GM13977 (cell line): ENCODE results near the gene NR3C1.
"Not testable (repeated sequence)": the region's sequence is repeated elsewhere in the genome, so short reads cannot be mapped to it uniquely, and the experiment has no call there.

Source experiments
- DNase-seq: peaks from one replicate; pipeline ENCODE4 v3.0.0; 2012; ENCODE audit warnings: low spot score
- in situ Hi-C: fragments of 300-500 bp; cut with MboI; formaldehyde crosslinking; loops from one replicate; pipeline ENCODE4 v1.12.0; 2022; ENCODE audit warnings: low sequenced_read_pairs, low pct_unique_long_range_greater_than_20kb, mixed read lengths, inconsistent platforms; ENCODE audit not compliant: unreplicated experiment
- TF ChIP-seq, protein P1 (sequence below): IDR thresholded peaks from 2 replicates; pipeline ENCODE4 v1.5.1; 2012; ENCODE audit warnings: mild to moderate bottlenecking, control low read depth; ENCODE audit not compliant: insufficient read depth; ENCODE audit errors: extremely low read depth, missing control alignments

Gene NR3C1

DNA sequence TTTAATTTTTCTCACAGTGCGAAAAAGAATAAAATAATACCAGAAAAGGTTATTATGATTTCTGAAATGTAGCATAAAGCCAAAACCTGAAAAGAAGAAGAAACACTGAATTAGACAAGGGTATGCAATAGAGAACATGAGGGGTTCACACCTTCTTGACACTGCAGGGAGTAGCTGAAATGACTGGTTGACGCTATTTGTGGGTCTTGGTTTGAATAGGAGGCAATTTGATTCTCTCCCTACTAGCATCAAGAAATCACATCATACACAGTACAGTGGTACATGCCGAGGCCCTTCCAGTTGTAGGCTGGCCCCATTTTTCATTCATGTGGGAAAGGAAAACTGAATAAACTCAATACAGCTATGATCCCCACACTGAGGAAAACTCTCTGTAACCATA, 68.6 kb downstream of the NR3C1 start:
- DNase-seq = no peak
- TF ChIP-seq, protein P1, sequence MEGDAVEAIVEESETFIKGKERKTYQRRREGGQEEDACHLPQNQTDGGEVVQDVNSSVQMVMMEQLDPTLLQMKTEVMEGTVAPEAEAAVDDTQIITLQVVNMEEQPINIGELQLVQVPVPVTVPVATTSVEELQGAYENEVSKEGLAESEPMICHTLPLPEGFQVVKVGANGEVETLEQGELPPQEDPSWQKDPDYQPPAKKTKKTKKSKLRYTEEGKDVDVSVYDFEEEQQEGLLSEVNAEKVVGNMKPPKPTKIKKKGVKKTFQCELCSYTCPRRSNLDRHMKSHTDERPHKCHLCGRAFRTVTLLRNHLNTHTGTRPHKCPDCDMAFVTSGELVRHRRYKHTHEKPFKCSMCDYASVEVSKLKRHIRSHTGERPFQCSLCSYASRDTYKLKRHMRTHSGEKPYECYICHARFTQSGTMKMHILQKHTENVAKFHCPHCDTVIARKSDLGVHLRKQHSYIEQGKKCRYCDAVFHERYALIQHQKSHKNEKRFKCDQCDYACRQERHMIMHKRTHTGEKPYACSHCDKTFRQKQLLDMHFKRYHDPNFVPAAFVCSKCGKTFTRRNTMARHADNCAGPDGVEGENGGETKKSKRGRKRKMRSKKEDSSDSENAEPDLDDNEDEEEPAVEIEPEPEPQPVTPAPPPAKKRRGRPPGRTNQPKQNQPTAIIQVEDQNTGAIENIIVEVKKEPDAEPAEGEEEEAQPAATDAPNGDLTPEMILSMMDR = no peak
- in situ Hi-C loops = no loop called here

DNA sequence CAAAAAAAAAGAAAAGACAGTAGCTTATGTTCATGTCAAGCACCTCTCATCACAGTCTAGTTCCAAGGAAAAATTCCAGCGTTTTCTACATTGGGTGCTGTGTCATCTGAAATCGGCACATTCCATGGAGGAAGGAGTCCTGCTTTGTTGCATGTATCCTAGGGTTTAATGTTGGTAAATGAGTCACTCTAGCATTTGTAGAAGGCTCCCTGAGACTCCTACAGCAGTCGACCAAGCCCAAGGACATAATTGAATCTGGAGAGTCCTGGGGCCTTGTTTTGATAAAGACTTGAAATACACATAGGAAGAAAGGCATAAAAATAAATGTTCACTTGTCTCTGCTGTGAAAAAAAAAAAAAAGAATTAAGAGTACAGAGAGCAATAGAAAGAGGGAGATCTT, 69.1 kb downstream of the NR3C1 start:
- in situ Hi-C loops, DNase-seq: not testable (repeated sequence)

DNA sequence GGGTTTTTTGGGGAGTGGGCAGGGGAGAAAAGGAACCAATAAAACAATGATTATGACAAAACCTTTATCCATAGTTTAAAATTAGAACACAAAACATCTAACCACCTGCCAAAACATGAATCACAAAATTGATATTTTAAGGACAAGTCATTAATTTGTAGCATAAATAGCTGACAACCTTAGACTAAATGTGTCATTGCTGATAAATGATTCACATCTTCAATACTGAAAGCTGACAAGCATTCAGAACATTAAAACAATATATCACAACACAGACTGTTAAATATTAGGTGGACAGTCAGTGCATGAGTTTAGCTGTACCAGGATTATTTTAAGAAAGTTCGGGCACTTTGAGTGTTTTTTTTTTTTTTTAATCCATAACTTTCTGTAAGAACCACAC, 71.5 kb downstream of the NR3C1 start:
- in situ Hi-C loops = no loop called here
- no peak for DNase-seq
- TF ChIP-seq, protein P1 = no peak

DNA sequence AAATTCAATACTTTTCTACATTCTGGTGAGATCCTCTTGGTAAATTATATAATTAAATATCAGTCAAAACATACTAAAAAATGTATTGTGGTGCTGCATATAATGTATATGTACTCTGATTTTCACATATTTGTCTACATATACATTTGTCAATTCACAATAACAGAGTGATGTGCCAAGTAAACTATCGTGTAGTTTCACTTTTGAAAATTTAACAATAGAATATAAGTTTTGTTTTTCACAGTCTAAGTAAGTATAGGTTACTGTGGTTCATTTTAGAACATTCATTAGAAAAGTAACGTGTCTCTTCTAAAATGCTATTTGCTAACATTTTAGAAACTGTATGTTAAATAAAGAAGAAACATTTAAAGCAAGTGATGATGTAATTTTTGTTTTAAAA, 73.6 kb downstream of the NR3C1 start:
- no peak for DNase-seq
- TF ChIP-seq, protein P1 = no peak
- in situ Hi-C loops = no loop called here

DNA sequence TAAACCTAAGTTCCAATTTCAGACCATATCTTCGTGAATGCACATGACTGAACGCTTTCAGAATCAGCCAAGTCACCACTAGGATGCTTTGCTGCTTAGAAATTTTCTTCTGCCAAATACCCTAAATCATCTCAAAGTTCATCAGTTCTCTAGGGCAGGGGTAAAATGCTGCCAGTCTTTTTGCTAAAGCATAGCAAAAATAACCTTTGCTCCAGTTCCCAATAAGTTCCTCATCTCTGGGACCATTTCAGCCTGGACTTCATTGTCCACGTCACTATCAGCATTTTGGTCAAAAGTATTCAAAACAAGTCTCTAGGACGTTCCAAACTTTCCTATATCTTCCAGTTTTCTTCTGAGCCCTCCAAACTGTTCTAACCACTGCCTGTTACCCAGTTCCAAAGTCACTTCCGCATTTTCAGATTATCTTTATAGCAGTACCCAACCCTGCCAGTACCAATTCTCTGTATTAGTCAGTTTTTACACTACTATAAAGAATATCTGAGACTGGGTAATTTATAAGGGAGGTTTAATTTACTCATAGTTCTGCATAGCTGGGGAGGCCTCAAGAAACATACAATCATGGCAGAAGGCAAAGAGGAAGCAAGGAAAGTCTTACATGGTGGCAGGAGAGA, 74.8 kb downstream of the NR3C1 start:
- TF ChIP-seq, protein P1 = no peak
- in situ Hi-C loops = no loop called here
- DNase-seq = no peak

DNA sequence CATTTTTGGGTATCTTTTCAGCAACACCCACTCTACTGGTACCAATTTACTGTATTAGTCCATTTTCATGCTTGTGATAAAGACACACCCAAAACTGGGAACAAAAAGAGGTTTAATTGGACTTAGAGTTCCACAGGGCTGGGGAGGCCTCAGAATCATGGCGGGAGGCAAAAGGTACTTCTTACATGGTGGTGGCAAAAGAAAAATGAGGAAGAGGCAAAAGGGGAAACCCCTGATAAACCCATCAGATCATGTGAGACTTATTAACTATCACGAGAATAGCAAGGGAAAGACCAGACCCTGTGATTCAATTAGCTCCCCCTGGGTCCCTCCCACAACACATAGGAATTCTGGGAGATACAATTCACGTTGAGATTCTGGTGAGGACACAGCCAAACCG, 78.4 kb downstream of the NR3C1 start:
- DNase-seq, in situ Hi-C loops: not testable (repeated sequence)

DNA sequence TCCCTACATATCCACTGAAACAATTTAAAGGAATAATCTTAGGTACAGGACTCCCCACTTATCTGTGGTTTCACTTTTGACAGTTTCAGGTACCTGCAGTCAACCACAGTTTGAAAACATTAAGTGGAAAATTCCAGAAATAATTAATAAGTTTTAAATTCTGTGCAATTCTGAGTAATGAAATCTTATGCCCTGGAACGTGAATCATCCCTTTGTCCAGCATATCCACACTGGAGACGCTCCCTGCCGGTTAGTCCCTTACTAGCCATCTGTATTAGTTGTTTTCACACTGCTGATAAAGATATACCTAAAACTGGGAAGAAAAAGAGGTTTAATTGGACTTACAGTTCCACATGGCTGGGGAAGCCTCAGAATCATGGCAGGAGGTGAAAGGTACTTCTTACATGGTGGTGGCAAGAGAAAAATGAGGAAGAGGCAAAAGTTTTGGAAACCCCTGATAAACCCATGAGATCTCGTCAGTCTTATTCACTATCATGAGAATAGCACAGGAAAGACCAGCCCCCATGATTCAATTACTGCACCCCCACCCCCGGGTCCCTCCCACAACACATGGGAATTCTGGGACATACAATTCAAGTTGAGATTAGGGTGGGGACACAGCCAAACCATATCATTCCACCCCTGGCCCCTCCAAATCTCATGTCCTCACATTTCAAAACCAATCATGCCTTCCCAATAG, 80.4 kb downstream of the NR3C1 start:
- DNase-seq, in situ Hi-C loops: not testable (repeated sequence)

DNA sequence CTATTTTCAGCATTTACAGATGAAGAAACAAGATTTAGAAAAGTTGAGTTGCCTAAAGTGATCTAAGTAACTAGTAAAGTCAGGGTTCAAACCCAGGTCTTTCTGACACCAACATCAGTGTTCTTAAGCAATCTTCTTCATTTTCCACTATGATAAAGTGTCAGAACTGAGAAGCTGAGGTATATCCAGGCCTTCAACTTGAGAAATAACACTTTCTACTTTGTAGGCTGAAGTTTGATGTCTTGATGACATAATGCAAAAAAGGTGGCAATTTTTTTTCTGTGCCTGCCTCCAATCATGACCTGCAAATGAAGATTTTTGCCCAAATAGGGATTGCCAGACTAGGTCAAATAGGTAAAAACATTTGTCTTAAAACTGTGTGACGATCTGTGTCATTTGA, 81.3 kb downstream of the NR3C1 start:
- in situ Hi-C loops = no loop called here
- DNase-seq = no peak
- TF ChIP-seq, protein P1 = no peak
